ENCODE data around the gene LAT.

The LAT gene

DNA sequence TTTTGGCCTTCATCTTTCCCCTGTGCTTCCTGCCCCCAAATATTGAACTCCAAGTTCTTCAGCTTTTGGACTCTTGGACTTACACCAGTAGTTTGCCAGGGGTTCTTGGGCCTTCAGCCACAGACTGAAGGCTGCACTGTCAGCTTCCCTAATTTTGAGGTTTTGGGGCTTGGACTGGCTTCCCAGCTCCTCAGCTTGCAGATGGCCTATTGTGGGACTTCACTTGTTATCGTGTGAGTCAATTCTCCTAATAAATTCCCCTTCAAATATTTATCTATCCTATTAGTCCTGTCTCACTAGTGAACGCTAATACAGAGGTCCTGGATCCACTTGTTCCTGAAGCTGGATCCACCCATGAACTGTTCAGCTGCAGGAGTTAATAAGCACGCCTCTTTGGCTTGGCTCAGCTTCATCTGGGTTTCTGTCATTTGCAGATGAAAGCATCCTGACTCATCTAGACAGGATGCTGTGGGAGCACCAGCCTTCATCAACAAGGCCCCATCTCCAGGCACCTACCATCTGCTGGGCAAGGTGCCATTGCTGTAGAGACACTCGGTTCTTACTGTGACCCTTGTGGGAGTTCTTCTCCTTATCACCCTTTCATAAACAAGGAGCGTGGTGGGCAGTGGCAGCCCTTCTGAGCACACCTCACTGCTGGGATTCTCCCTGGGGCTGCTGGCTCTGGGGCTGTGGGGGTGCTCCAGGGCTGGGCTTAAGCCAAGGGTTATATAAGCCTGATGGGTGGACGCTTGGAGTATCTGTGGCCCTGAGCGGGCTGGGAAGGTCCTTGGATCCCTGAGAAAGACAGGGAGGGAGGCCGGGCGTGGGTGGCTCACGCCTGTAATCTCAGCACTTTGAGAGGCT, 23.1 kb downstream of the LAT start:
- H3K23ac ChIP-seq (ENCODE audit: low read depth, low read length, poor library complexity), result no peak overlapping the region
- H2AFZ ChIP-seq (ENCODE audit: low read length), result no peak overlapping the region
- no peak overlapping the region for H2BK12ac ChIP-seq (ENCODE audit: low read length)
- H3K27ac ChIP-seq (replicated peaks; ENCODE audit: low read length), result no peak overlapping the region
- H2BK120ac ChIP-seq (ENCODE audit: low read depth, low read length), result no peak overlapping the region
- no peak overlapping the region for H3K14ac ChIP-seq (ENCODE audit: low read length)
- H4K91ac ChIP-seq (ENCODE audit: low read depth, low read length, poor library complexity), result no peak overlapping the region
- H2BK15ac ChIP-seq (ENCODE audit: low read length), result no peak overlapping the region
- H3K4me1 ChIP-seq (ENCODE audit: control insufficient read depth in 2 of 2, insufficient read depth in 1 of 2, low read depth in 1 of 2, low read length in 2 of 2), result no peaks in the 10 kb centered on the region
- H3K18ac ChIP-seq (ENCODE audit: low read length), result no peak overlapping the region
- no peak overlapping the region for H2BK5ac ChIP-seq (ENCODE audit: low read length)
- peaks cover 0 to 16% (median 0%) of the 10 kb centered on the region in 3 experiments for H3K27me3 ChIP-seq (ENCODE audit: control insufficient read depth in 3 of 3, insufficient read depth in 3 of 3, low read depth in 1 of 3, low read length in 3 of 3)
- no peak overlapping the region for H3K9ac ChIP-seq (ENCODE audit: low read depth, low read length, poor library complexity)
- no peak for DNase-seq (ENCODE audit: low spot score)
- no peak overlapping the region for H3K4me3 ChIP-seq (ENCODE audit: low read length in 2 of 2)
- no peak overlapping the region for H3K4ac ChIP-seq (ENCODE audit: low read length)
- WGBS, 2 donors (ENCODE audit: extremely low coverage in 2 of 2, insufficient read length in 2 of 2, insufficient replicate concordance in 1 of 2), result no CpG with 5 or more reads among the region's 10 CpGs
- H3K79me1 ChIP-seq (ENCODE audit: low read depth, low read length), result peaks cover 5% of the 10 kb centered on the region
- no peak overlapping the region for H2AK5ac ChIP-seq (ENCODE audit: low read depth, low read length)
- no peak overlapping the region for H4K8ac ChIP-seq (ENCODE audit: low read depth, low read length)
- no peak overlapping the region for H3K4me2 ChIP-seq (ENCODE audit: insufficient read depth, low read length, poor library complexity, severe bottlenecking)
- no peaks in the 10 kb centered on the region for H3K9me3 ChIP-seq (replicated peaks in 1 of 2; ENCODE audit: control insufficient read depth in 2 of 2, insufficient read depth in 1 of 2, low read depth in 1 of 2, low read length in 2 of 2)
- no peaks in the 10 kb centered on the region for H3K36me3 ChIP-seq (replicated peaks in 1 of 2; ENCODE audit: control insufficient read depth in 2 of 2, insufficient read depth in 2 of 2, low read length in 2 of 2)

- H2AFZ ChIP-seq (ENCODE audit: low read length), result peak overlapping the region; percentile 34
- H2BK120ac ChIP-seq (ENCODE audit: low read depth, low read length), result no peak overlapping the region
- peaks cover 5% of the 10 kb centered on the region for H3K79me1 ChIP-seq (ENCODE audit: low read depth, low read length)
- H2BK12ac ChIP-seq (ENCODE audit: low read length), result no peak overlapping the region
- H3K36me3 ChIP-seq (replicated peaks in 1 of 2; ENCODE audit: control insufficient read depth in 2 of 2, insufficient read depth in 2 of 2, low read length in 2 of 2), result no peaks in the 10 kb centered on the region
- no peak overlapping the region for H3K9ac ChIP-seq (ENCODE audit: low read depth, low read length, poor library complexity)
- H2BK5ac ChIP-seq (ENCODE audit: low read length), result no peak overlapping the region
- H4K91ac ChIP-seq (ENCODE audit: low read depth, low read length, poor library complexity), result no peak overlapping the region
- H2BK15ac ChIP-seq (ENCODE audit: low read length), result peak overlapping the region; percentile 37
- H3K23ac ChIP-seq (ENCODE audit: low read depth, low read length, poor library complexity), result no peak overlapping the region
- H2AK5ac ChIP-seq (ENCODE audit: low read depth, low read length), result peak overlapping the region; percentile 56
- DNase-seq (ENCODE audit: low spot score), result no peak
- no peak overlapping the region for H3K14ac ChIP-seq (ENCODE audit: low read length)
- H3K4ac ChIP-seq (ENCODE audit: low read length), result no peak overlapping the region
- H4K8ac ChIP-seq (ENCODE audit: low read depth, low read length), result peak overlapping the region; percentile 9
- no peak overlapping the region for H3K27ac ChIP-seq (replicated peaks; ENCODE audit: low read length)
- no CpG with 5 or more reads among the region's 14 CpGs for WGBS, 2 donors (ENCODE audit: extremely low coverage in 2 of 2, insufficient read length in 2 of 2, insufficient replicate concordance in 1 of 2)
- H3K27me3 ChIP-seq (ENCODE audit: control insufficient read depth in 3 of 3, insufficient read depth in 3 of 3, low read depth in 1 of 3, low read length in 3 of 3), result peaks cover 0 to 7% (median 0%) of the 10 kb centered on the region in 3 experiments
- H3K4me3 ChIP-seq (ENCODE audit: low read length in 2 of 2), result no peak overlapping the region
- no peaks in the 10 kb centered on the region for H3K4me1 ChIP-seq (ENCODE audit: control insufficient read depth in 2 of 2, insufficient read depth in 1 of 2, low read depth in 1 of 2, low read length in 2 of 2)
- H3K9me3 ChIP-seq (replicated peaks in 1 of 2; ENCODE audit: control insufficient read depth in 2 of 2, insufficient read depth in 1 of 2, low read depth in 1 of 2, low read length in 2 of 2), result no peaks in the 10 kb centered on the region
- H3K18ac ChIP-seq (ENCODE audit: low read length), result peak overlapping the region; percentile 80
- H3K4me2 ChIP-seq (ENCODE audit: insufficient read depth, low read length, poor library complexity, severe bottlenecking), result no peak overlapping the region
Measured at GRCh38 chr16:29009050-29009837, 24.4 kb downstream of the LAT start.

DNA sequence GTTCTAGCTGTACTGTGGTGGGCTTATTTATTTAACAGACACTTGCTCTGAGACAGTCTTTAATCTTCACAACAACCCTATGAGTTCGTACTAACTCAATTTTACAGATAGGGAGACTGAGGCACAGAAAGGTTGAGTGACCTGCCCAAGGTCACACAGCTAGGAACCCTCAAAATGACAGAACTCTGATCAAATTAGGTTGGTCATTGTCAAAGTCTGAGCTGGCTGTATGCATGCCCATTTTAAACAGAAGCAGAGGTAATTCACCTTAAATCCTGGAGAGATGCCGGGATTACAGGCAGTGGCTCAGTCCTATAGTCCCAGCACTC, 24.9 kb downstream of the LAT start:
- peaks cover 5% of the 10 kb centered on the region for H3K79me1 ChIP-seq (ENCODE audit: low read depth, low read length)
- H3K4me3 ChIP-seq (ENCODE audit: low read length in 2 of 2), result no peak overlapping the region
- H2BK15ac ChIP-seq (ENCODE audit: low read length), result no peak overlapping the region
- no peaks in the 10 kb centered on the region for H3K36me3 ChIP-seq (replicated peaks in 1 of 2; ENCODE audit: control insufficient read depth in 2 of 2, insufficient read depth in 2 of 2, low read length in 2 of 2)
- no peaks in the 10 kb centered on the region for H3K9me3 ChIP-seq (replicated peaks in 1 of 2; ENCODE audit: control insufficient read depth in 2 of 2, insufficient read depth in 1 of 2, low read depth in 1 of 2, low read length in 2 of 2)
- no peak overlapping the region for H3K14ac ChIP-seq (ENCODE audit: low read length)
- no peak overlapping the region for H3K9ac ChIP-seq (ENCODE audit: low read depth, low read length, poor library complexity)
- H2BK5ac ChIP-seq (ENCODE audit: low read length), result no peak overlapping the region
- no peak overlapping the region for H3K18ac ChIP-seq (ENCODE audit: low read length)
- H4K8ac ChIP-seq (ENCODE audit: low read depth, low read length), result no peak overlapping the region
- WGBS, 2 donors (ENCODE audit: extremely low coverage in 2 of 2, insufficient read length in 2 of 2, insufficient replicate concordance in 1 of 2), result no CpG with 5 or more reads among the region's 2 CpGs
- no peak overlapping the region for H2AFZ ChIP-seq (ENCODE audit: low read length)
- no peak overlapping the region for H3K27ac ChIP-seq (replicated peaks; ENCODE audit: low read length)
- H2AK5ac ChIP-seq (ENCODE audit: low read depth, low read length), result no peak overlapping the region
- no peak overlapping the region for H2BK120ac ChIP-seq (ENCODE audit: low read depth, low read length)
- no peak overlapping the region for H3K4ac ChIP-seq (ENCODE audit: low read length)
- H3K4me2 ChIP-seq (ENCODE audit: insufficient read depth, low read length, poor library complexity, severe bottlenecking), result no peak overlapping the region
- no peak overlapping the region for H2BK12ac ChIP-seq (ENCODE audit: low read length)
- DNase-seq (ENCODE audit: low spot score), result no peak
- H4K91ac ChIP-seq (ENCODE audit: low read depth, low read length, poor library complexity), result no peak overlapping the region
- peaks cover 0 to 4% (median 0%) of the 10 kb centered on the region in 3 experiments for H3K27me3 ChIP-seq (ENCODE audit: control insufficient read depth in 3 of 3, insufficient read depth in 3 of 3, low read depth in 1 of 3, low read length in 3 of 3)
- H3K4me1 ChIP-seq (ENCODE audit: control insufficient read depth in 2 of 2, insufficient read depth in 1 of 2, low read depth in 1 of 2, low read length in 2 of 2), result no peaks in the 10 kb centered on the region
- H3K23ac ChIP-seq (ENCODE audit: low read depth, low read length, poor library complexity), result no peak overlapping the region

DNA sequence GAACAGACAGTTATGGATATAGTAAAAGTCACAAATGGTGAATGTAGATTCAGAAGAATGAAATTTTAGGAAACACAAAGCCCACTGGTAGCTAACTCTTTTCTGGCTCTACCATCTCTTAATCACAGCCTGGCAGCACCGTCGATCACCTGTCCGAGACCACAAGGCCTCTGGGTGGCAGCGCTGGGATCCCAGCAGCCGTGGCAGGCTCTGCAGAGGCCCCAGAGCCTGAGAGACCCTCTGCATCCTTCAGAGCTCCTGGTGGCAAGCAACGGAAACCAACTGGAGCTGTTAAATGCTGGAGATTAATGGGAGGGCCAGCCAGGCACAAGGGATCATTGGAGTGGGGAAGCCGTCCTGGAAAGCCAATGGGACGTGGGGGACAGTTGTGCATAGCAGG, 26.3 kb downstream of the LAT start:
- no peaks in the 10 kb centered on the region for H3K36me3 ChIP-seq (replicated peaks in 1 of 2; ENCODE audit: control insufficient read depth in 2 of 2, insufficient read depth in 2 of 2, low read length in 2 of 2)
- H3K4me2 ChIP-seq (ENCODE audit: insufficient read depth, low read length, poor library complexity, severe bottlenecking), result no peak overlapping the region
- no peaks in the 10 kb centered on the region for H3K9me3 ChIP-seq (replicated peaks in 1 of 2; ENCODE audit: control insufficient read depth in 2 of 2, insufficient read depth in 1 of 2, low read depth in 1 of 2, low read length in 2 of 2)
- no peak overlapping the region for H4K8ac ChIP-seq (ENCODE audit: low read depth, low read length)
- H2AFZ ChIP-seq (ENCODE audit: low read length), result peak overlapping the region; percentile 23
- H2BK15ac ChIP-seq (ENCODE audit: low read length), result no peak overlapping the region
- no peak overlapping the region for H4K91ac ChIP-seq (ENCODE audit: low read depth, low read length, poor library complexity)
- no peak overlapping the region for H3K4me3 ChIP-seq (ENCODE audit: low read length in 2 of 2)
- peak overlapping the region; percentile 88 for H2AK5ac ChIP-seq (ENCODE audit: low read depth, low read length)
- no peak overlapping the region for H3K4ac ChIP-seq (ENCODE audit: low read length)
- H3K27me3 ChIP-seq (ENCODE audit: control insufficient read depth in 3 of 3, insufficient read depth in 3 of 3, low read depth in 1 of 3, low read length in 3 of 3), result peaks cover 0 to 4% (median 0%) of the 10 kb centered on the region in 3 experiments
- H3K18ac ChIP-seq (ENCODE audit: low read length), result peak overlapping the region; percentile 48
- H3K9ac ChIP-seq (ENCODE audit: low read depth, low read length, poor library complexity), result no peak overlapping the region
- H3K4me1 ChIP-seq (ENCODE audit: control insufficient read depth in 2 of 2, insufficient read depth in 1 of 2, low read depth in 1 of 2, low read length in 2 of 2), result no peaks in the 10 kb centered on the region
- peaks cover 5% of the 10 kb centered on the region for H3K79me1 ChIP-seq (ENCODE audit: low read depth, low read length)
- no peak overlapping the region for H3K14ac ChIP-seq (ENCODE audit: low read length)
- DNase-seq (ENCODE audit: low spot score), result no peak
- no peak overlapping the region for H3K27ac ChIP-seq (replicated peaks; ENCODE audit: low read length)
- H2BK5ac ChIP-seq (ENCODE audit: low read length), result no peak overlapping the region
- no CpG with 5 or more reads among the region's 8 CpGs for WGBS, 2 donors (ENCODE audit: extremely low coverage in 2 of 2, insufficient read length in 2 of 2, insufficient replicate concordance in 1 of 2)
- H2BK120ac ChIP-seq (ENCODE audit: low read depth, low read length), result no peak overlapping the region
- H3K23ac ChIP-seq (ENCODE audit: low read depth, low read length, poor library complexity), result peak overlapping the region; percentile 80
- H2BK12ac ChIP-seq (ENCODE audit: low read length), result peak overlapping the region; percentile 22
